H1 (cell line): ENCODE results near the gene KCNQ1.
A peak's percentile ranks its signal among the peaks of the same experiment; 100 is the strongest.

Experiments used
- BRCA1 ChIP-seq: IDR thresholded peaks from 2 replicates; pipeline ENCODE4 v1.6.1; 2012; ENCODE audit warnings: low read depth, low read length, improper control_type of control experiment
- CHD1 ChIP-seq: IDR thresholded peaks from 2 replicates; pipeline ENCODE4 v1.6.1; 2012; ENCODE audit warnings: low read depth, low read length, improper control_type of control experiment
- EP300 ChIP-seq, 2 experiments: IDR thresholded peaks; 1 replicate in 1 of 2; 2 replicates in 1 of 2; pipeline ENCODE4 v1.6.1; 2011 to 2012; ENCODE audit warnings: low read depth in 2 of 2, low read length in 2 of 2, mild to moderate bottlenecking in 2 of 2, borderline replicate concordance in 1 of 2, inconsistent platforms in 1 of 2, moderate library complexity in 1 of 2
- EZH2 ChIP-seq: fragments of 200-600 bp; sonication (generic); IDR thresholded peaks from 2 replicates; pipeline ENCODE4 v1.7.1; 2012; ENCODE audit warnings: low read depth, mild to moderate bottlenecking, moderate library complexity, low read length, inconsistent platforms; ENCODE audit not compliant: severe bottlenecking
- POLR2A ChIP-seq, 2 experiments: IDR thresholded peaks; 1 replicate in 1 of 2; 2 replicates in 1 of 2; pipeline ENCODE4 v1.6.1; 2011; ENCODE audit warnings: low read depth in 2 of 2, low read length in 2 of 2, mild to moderate bottlenecking in 2 of 2; ENCODE audit errors: control extremely low read depth in 1 of 2
- POLR2AphosphoS5 ChIP-seq: IDR thresholded peaks from 2 replicates; pipeline ENCODE4 v1.6.1; 2011; ENCODE audit warnings: low read depth, low read length
- RAD21 ChIP-seq, 2 experiments: IDR thresholded peaks in 1 of 2; conservative IDR thresholded peaks in 1 of 2; 2 replicates each; pipeline ENCODE4 v1.6.1; 2011; ENCODE audit warnings: low read depth in 2 of 2, low read length in 2 of 2, improper control_type of control experiment in 1 of 2, inconsistent platforms in 1 of 2, mild to moderate bottlenecking in 1 of 2, moderate library complexity in 1 of 2
- RXRA ChIP-seq: IDR thresholded peaks from 2 replicates; pipeline ENCODE4 v1.6.1; 2011; ENCODE audit warnings: low read depth, mild to moderate bottlenecking, low read length, moderate library complexity; ENCODE audit not compliant: insufficient read depth
- TCF12 ChIP-seq: IDR thresholded peaks from 2 replicates; pipeline ENCODE4 v1.6.1; 2011; ENCODE audit warnings: low read depth, mild to moderate bottlenecking, low read length
- TEAD4 ChIP-seq: IDR thresholded peaks from 2 replicates; pipeline ENCODE4 v1.6.1; 2012; ENCODE audit warnings: low read depth, low read length, inconsistent platforms, mixed read lengths
- ZNF274 ChIP-seq: IDR thresholded peaks from 2 replicates; pipeline ENCODE4 v1.7.0; 2012; ENCODE audit warnings: low read length, borderline replicate concordance; ENCODE audit errors: extremely low read depth
- TF ChIP-seq, protein P1 (sequence below), 3 experiments: IDR thresholded peaks; 1 replicate in 2 of 3; 2 replicates in 1 of 3; pipeline versions ENCODE4 v1.5.1 to v1.6.1; 2011; ENCODE audit warnings: low read length in 3 of 3, mild to moderate bottlenecking in 3 of 3, inconsistent platforms in 2 of 3, low read depth in 1 of 3, moderate library complexity in 1 of 3; ENCODE audit not compliant: insufficient read depth in 1 of 3; ENCODE audit errors: control extremely low read depth in 1 of 3
- TF ChIP-seq, protein P2 (sequence below): IDR thresholded peaks from 2 replicates; pipeline ENCODE4 v1.6.1; 2011; ENCODE audit warnings: low read length, improper control_type of control experiment
- TF ChIP-seq, protein P3 (sequence below): IDR thresholded peaks from 2 replicates; pipeline ENCODE4 v1.6.1; 2012; ENCODE audit warnings: inconsistent platforms

GRCh38 chr11:2413742-2414579 is 30.8 kb upstream of the KCNQ1 start:
- TF ChIP-seq EZH2 (no peak), RXRA (no peak), POLR2A (IDR thresholded peaks at IDR 0.05; ENCODE audit: control extremely low read depth in 1 of 2, low read depth in 2 of 2, low read length in 2 of 2) (no peak), CHD1 (no peak), POLR2AphosphoS5 (no peak), EP300 (IDR thresholded peaks at IDR 0.05; ENCODE audit: borderline replicate concordance in 1 of 2, low read depth in 2 of 2, low read length in 2 of 2) (no peak), RAD21 (IDR thresholded peaks at IDR 0.05 in 1 of 2, conservative IDR thresholded peaks at IDR 0.05 in 1 of 2; ENCODE audit: low read depth in 2 of 2, low read length in 2 of 2) (no peak), ZNF274 (no peak), TCF12 (no peak), BRCA1 (no peak), TEAD4 (no peak)
- TF ChIP-seq, protein P1, sequence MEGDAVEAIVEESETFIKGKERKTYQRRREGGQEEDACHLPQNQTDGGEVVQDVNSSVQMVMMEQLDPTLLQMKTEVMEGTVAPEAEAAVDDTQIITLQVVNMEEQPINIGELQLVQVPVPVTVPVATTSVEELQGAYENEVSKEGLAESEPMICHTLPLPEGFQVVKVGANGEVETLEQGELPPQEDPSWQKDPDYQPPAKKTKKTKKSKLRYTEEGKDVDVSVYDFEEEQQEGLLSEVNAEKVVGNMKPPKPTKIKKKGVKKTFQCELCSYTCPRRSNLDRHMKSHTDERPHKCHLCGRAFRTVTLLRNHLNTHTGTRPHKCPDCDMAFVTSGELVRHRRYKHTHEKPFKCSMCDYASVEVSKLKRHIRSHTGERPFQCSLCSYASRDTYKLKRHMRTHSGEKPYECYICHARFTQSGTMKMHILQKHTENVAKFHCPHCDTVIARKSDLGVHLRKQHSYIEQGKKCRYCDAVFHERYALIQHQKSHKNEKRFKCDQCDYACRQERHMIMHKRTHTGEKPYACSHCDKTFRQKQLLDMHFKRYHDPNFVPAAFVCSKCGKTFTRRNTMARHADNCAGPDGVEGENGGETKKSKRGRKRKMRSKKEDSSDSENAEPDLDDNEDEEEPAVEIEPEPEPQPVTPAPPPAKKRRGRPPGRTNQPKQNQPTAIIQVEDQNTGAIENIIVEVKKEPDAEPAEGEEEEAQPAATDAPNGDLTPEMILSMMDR (IDR thresholded peaks at IDR 0.05; ENCODE audit: control extremely low read depth in 1 of 3, insufficient read depth in 1 of 3, low read depth in 1 of 3, low read length in 3 of 3) = 0 out of 4 replicates have a peak, but pooled peaks of 1 of the 3 experiments have one; percentile 4
- TF ChIP-seq, protein P2, sequence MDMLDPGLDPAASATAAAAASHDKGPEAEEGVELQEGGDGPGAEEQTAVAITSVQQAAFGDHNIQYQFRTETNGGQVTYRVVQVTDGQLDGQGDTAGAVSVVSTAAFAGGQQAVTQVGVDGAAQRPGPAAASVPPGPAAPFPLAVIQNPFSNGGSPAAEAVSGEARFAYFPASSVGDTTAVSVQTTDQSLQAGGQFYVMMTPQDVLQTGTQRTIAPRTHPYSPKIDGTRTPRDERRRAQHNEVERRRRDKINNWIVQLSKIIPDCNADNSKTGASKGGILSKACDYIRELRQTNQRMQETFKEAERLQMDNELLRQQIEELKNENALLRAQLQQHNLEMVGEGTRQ = no peak
- TF ChIP-seq, protein P3, sequence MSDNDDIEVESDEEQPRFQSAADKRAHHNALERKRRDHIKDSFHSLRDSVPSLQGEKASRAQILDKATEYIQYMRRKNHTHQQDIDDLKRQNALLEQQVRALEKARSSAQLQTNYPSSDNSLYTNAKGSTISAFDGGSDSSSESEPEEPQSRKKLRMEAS = peak; percentile 33; the same call in 1 of the 2 replicates
